ENCODE measurements around the gene LUC7L2.

DNA sequence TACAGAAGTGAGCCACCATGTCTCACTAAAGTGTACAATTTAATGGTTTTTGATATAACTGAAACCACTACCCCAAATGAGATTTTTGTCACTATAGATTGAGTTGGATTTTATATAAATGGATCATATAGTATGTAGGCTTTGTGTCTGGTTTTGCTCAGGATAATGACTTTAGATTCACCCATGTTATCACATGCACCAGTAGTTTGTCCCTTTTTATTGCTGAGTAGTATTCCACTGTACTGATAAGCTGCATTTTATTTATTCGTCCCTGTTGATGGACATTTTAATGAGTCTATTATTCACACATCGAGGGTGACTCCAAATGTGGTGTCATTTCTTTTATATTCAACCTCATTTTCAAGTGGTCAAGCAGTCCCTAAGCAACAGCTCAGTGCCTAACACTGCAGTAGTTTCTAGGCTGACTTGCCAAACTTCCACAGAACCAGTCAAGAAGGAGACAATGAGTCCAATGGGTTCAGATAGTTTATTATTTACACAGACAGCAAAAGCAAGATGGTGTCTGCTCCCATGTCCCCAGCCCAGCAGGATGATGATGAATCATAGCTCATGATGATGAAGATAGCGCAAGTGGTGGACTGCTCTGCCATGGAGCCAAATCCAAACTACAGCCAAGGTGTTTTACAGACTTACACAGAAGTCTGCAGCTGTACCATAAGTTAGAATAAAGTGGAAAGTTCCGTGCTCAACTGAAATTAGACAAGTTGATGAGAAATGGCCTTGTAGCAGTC, 25.1 kb upstream of the LUC7L2 start:
- no peak for TF ChIP-seq POLR2A (IDR thresholded peaks at IDR 0.05)
- TF ChIP-seq, protein P1, sequence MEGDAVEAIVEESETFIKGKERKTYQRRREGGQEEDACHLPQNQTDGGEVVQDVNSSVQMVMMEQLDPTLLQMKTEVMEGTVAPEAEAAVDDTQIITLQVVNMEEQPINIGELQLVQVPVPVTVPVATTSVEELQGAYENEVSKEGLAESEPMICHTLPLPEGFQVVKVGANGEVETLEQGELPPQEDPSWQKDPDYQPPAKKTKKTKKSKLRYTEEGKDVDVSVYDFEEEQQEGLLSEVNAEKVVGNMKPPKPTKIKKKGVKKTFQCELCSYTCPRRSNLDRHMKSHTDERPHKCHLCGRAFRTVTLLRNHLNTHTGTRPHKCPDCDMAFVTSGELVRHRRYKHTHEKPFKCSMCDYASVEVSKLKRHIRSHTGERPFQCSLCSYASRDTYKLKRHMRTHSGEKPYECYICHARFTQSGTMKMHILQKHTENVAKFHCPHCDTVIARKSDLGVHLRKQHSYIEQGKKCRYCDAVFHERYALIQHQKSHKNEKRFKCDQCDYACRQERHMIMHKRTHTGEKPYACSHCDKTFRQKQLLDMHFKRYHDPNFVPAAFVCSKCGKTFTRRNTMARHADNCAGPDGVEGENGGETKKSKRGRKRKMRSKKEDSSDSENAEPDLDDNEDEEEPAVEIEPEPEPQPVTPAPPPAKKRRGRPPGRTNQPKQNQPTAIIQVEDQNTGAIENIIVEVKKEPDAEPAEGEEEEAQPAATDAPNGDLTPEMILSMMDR (IDR thresholded peaks at IDR 0.05), result no peak

Data from heart left ventricle (tissue), 13 donors.